A673 (cell line): ENCODE data around the gene TRPM2.

ENCODE experiments used
- CTCF ChIP-seq: fragments of 300-800, 200-600 bp; sonication (generic); conservative IDR thresholded peaks from 2 replicates; pipeline ENCODE4 v1.5.1; 2017; ENCODE audit warnings: low read depth, mild to moderate bottlenecking, antibody characterized with exemption, low read length, moderate library complexity, mixed read lengths
- EZH2 ChIP-seq: fragments of 200-600 bp; sonication (generic); IDR thresholded peaks from 2 replicates; pipeline ENCODE4 v1.6.1; 2017; ENCODE audit warnings: borderline replicate concordance, low read depth, mild to moderate bottlenecking, mixed read lengths, antibody characterized with exemption, low read length; ENCODE audit not compliant: poor library complexity, severe bottlenecking

DNA sequence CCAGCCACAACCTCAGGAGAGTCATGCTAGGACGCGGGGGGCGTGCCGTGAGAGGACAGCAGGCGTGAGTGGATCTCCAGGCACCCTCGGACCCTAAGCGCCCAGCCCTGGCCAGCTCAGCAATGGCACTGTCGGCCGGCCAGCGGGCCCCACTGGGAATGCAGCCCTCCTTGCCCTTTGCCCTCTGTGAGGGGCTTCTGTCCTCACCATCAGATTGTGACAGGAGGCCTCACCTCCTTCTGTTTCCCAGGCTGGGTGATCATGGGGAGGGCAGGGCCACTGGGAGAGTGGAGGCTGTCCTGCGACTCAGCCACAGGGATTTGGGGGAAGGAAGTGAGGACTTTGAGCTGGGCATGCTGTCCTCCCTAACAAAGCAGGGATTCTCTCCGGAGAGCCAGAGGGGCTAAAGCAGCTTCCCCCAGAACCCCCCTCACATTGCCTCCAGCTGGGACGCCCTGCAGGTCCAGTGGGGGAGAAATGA lies 95.3 kb downstream of the TRPM2 start:
- no peak for TF ChIP-seq CTCF
- no peak for TF ChIP-seq EZH2
